SK-N-MC (cell line): ENCODE measurements around the gene FOSL2.

Experiments used
- EZH2 ChIP-seq: fragments of 200-600 bp; sonication (generic); IDR thresholded peaks from one replicate; pipeline ENCODE4 v1.6.1; 2017; ENCODE audit warnings: antibody characterized with exemption
- FOXP2 ChIP-seq: optimal IDR thresholded peaks from 2 replicates; pipeline ENCODE3; 2011; ENCODE audit warnings: mild to moderate bottlenecking, moderate library complexity; ENCODE audit not compliant: insufficient read depth; ENCODE audit errors: extremely low read length, control extremely low read depth
- POLR2AphosphoS5 ChIP-seq: IDR thresholded peaks from 2 replicates; pipeline ENCODE4 v1.6.1; 2012; ENCODE audit warnings: mild to moderate bottlenecking, low read depth, low read length, borderline replicate concordance

DNA sequence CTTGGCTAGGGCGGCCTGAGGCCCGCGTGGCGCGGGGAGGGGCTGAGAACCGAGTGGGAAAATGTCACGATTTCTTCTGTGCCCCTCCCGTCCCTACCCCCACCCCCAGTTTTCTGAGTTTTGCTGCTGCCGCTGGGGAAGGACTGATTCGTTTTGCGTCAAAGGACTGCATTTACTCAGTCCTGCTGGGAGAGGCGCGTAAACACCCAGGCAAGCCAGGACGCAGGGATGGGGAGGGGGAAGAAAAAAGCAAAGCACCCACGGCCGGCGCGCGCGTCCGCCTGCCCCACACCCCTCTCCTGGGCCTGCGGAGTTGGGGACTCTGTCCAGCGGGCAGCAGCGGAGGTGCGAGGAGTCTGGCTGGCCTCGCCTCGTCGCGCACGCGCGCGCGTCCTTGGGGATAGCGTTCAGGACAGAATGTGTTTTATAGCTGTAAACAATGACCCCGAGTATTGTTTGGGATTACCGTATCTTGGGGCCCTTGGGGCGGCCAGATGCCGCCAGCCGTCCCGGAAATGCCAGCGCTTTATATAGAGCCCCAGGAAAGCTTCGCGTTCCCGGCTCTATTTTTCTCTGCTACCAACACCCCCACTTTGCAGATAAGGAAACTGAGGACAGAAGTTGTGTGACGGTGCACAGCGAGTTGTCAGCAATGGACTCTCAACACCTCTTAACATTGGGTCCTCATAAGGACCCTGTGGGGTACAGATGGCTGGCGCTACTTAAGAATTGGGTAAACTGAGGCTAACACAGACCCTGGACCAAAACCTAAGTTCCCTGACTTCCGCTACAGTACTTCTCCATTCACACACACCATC is 1.7 kb upstream of the FOSL2 start:
- TF ChIP-seq POLR2AphosphoS5, result no peak
- no peak for TF ChIP-seq EZH2
- no peak for TF ChIP-seq FOXP2
